NCI-H526 (cell line): ENCODE results near the gene ANTXR1.
A peak's percentile ranks its signal among the peaks of the same experiment; 100 is the strongest.

Experiments
- DNase-seq, 2 experiments: peaks; one replicate each; lab custom pipeline; 2025; lab: John Stamatoyannopoulos, UW

ANTXR1 gene

GRCh38 chr2:69073928-69074570, 61.1 kb downstream of the ANTXR1 start:
- DNase-seq: no peak

- peak; percentile 27 to 29 for DNase-seq
These were observed 61.9 kb downstream of the ANTXR1 start for GRCh38 chr2:69074918-69075317.

- DNase-seq: no peak
These were observed 62.5 kb downstream of the ANTXR1 start for GRCh38 chr2:69075486-69075885.

- no peak for DNase-seq
These were observed 63.6 kb downstream of the ANTXR1 start for GRCh38 chr2:69076601-69077000.

GRCh38 chr2:69077252-69077950, 64.4 kb downstream of the ANTXR1 start:
- DNase-seq: no peak

- no peak for DNase-seq
These were observed 67.1 kb downstream of the ANTXR1 start for GRCh38 chr2:69080071-69080470.

GRCh38 chr2:69081001-69081580, 68.1 kb downstream of the ANTXR1 start:
- DNase-seq: no peak

GRCh38 chr2:69081757-69082156, 68.8 kb downstream of the ANTXR1 start:
- DNase-seq: no peak

- DNase-seq: no peak
These were observed 69.5 kb downstream of the ANTXR1 start for GRCh38 chr2:69082430-69082997.

- peak in 1 of 2 experiments; percentile 23 for DNase-seq
These were observed 70.3 kb downstream of the ANTXR1 start for GRCh38 chr2:69083235-69083748.

GRCh38 chr2:69084492-69084891, 71.5 kb downstream of the ANTXR1 start:
- no peak for DNase-seq

GRCh38 chr2:69086466-69086865, 73.5 kb downstream of the ANTXR1 start:
- DNase-seq: no peak

GRCh38 chr2:69087211-69087911, 74.4 kb downstream of the ANTXR1 start:
- DNase-seq: no peak

GRCh38 chr2:69087912-69088240, 74.9 kb downstream of the ANTXR1 start:
- no peak for DNase-seq

- DNase-seq: no peak
These were observed 75.5 kb downstream of the ANTXR1 start for GRCh38 chr2:69088466-69088865.

- DNase-seq: no peak
These were observed 76.3 kb downstream of the ANTXR1 start for GRCh38 chr2:69089266-69089665.

GRCh38 chr2:69089998-69090397, 77.0 kb downstream of the ANTXR1 start:
- no peak for DNase-seq

- DNase-seq: no peak
These were observed 77.8 kb downstream of the ANTXR1 start for GRCh38 chr2:69090820-69091219.

GRCh38 chr2:69092857-69093256, 79.9 kb downstream of the ANTXR1 start:
- no peak for DNase-seq

GRCh38 chr2:69095305-69095704, 82.3 kb downstream of the ANTXR1 start:
- DNase-seq: no peak

- no peak for DNase-seq
These were observed 83.5 kb downstream of the ANTXR1 start for GRCh38 chr2:69096326-69097095.
